ENCODE measurements around the gene IKBKE.
"Not testable (repeated sequence)": the region's sequence is repeated elsewhere in the genome, so short reads cannot be mapped to it uniquely, and the experiment has no call there.

The IKBKE gene

GRCh38 chr1:206482611-206483010, 12.3 kb downstream of the IKBKE start:
- no peak overlapping the region for H3K4me3 ChIP-seq (ENCODE audit: low read depth, low read length)
- no peak for DNase-seq (ENCODE audit: low read depth, low spot score)
- in situ Hi-C loops (cut with HindIII; ENCODE audit: low sequenced_read_pairs), result no loop called here
- no peak for TF ChIP-seq CTCF (IDR thresholded peaks at IDR 0.05; ENCODE audit: low read depth, low read length)

GRCh38 chr1:206483864-206484263, 13.6 kb downstream of the IKBKE start:
- in situ Hi-C loops (cut with HindIII; ENCODE audit: low sequenced_read_pairs), result not testable (repeated sequence)

GRCh38 chr1:206484901-206485300, 14.6 kb downstream of the IKBKE start:
- TF ChIP-seq CTCF (IDR thresholded peaks at IDR 0.05; ENCODE audit: low read depth, low read length), result no peak
- DNase-seq (ENCODE audit: low read depth, low spot score), result no peak
- no peak overlapping the region for H3K4me3 ChIP-seq (ENCODE audit: low read depth, low read length)
- in situ Hi-C loops (cut with HindIII; ENCODE audit: low sequenced_read_pairs), result no loop called here

More at GRCh38 chr1:206483864-206484263, 13.6 kb downstream of the IKBKE start:
- not testable (repeated sequence) for H3K4me3 ChIP-seq (ENCODE audit: low read depth, low read length); DNase-seq (ENCODE audit: low read depth, low spot score)

GRCh38 chr1:206486995-206487788, 16.9 kb downstream of the IKBKE start:
- no peak overlapping the region for H3K4me3 ChIP-seq (ENCODE audit: low read depth, low read length)
- no peak for TF ChIP-seq CTCF (IDR thresholded peaks at IDR 0.05; ENCODE audit: low read depth, low read length)
- DNase-seq (ENCODE audit: low read depth, low spot score), result no peak
- in situ Hi-C loops (cut with HindIII; ENCODE audit: low sequenced_read_pairs), result no loop called here

GRCh38 chr1:206487970-206488369, 17.7 kb downstream of the IKBKE start:
- in situ Hi-C loops (cut with HindIII; ENCODE audit: low sequenced_read_pairs), result no loop called here
- no peak overlapping the region for H3K4me3 ChIP-seq (ENCODE audit: low read depth, low read length)
- no peak for DNase-seq (ENCODE audit: low read depth, low spot score)
- no peak for TF ChIP-seq CTCF (IDR thresholded peaks at IDR 0.05; ENCODE audit: low read depth, low read length)

GRCh38 chr1:206488466-206488865, 18.2 kb downstream of the IKBKE start:
- H3K4me3 ChIP-seq (ENCODE audit: low read depth, low read length), result no peak overlapping the region
- DNase-seq (ENCODE audit: low read depth, low spot score), result no peak
- TF ChIP-seq CTCF (IDR thresholded peaks at IDR 0.05; ENCODE audit: low read depth, low read length), result no peak
- in situ Hi-C loops (cut with HindIII; ENCODE audit: low sequenced_read_pairs), result no loop called here

- in situ Hi-C loops (cut with HindIII; ENCODE audit: low sequenced_read_pairs), result no loop called here
- TF ChIP-seq CTCF (IDR thresholded peaks at IDR 0.05; ENCODE audit: low read depth, low read length), result peak; percentile 98
- H3K4me3 ChIP-seq (ENCODE audit: low read depth, low read length), result no peak overlapping the region
- peak; percentile 71 for DNase-seq (ENCODE audit: low read depth, low spot score)
Observed at GRCh38 chr1:206489980-206490770, 19.9 kb downstream of the IKBKE start.
